NCI-H146 (cell line): ENCODE measurements around the gene KRTAP12-4.
"Not testable (repeated sequence)": the region's sequence is repeated elsewhere in the genome, so short reads cannot be mapped to it uniquely, and the experiment has no call there.

Experiments used
- DNase-seq: peaks from one replicate; lab custom pipeline; 2025; lab: John Stamatoyannopoulos, UW

The KRTAP12-4 gene

GRCh38 chr21:44686843-44687561 lies 32.5 kb upstream of the KRTAP12-4 start:
- DNase-seq = no peak

- DNase-seq = peak; percentile 71
These were observed 31.7 kb upstream of the KRTAP12-4 start for GRCh38 chr21:44686000-44686781.

DNA sequence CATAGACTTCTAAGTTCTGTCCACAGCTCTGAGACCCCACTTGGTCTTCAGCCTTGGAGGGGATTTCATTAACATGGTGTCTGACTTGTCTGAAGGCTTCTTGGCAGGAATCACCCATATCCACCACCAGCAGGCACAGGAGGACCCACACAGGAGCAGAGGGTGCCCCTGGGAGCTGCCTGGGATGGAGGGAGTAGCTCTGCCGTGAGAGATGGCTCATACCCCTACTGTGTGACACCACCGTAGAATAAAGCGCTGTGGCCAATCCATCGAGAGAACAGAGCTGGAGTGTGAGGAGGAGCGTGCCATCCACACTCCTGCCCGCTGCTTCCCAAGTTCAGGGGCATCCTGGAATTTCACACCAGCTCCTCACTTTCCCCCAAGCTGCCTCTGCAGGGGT lies 30.6 kb upstream of the KRTAP12-4 start:
- DNase-seq = not testable (repeated sequence)

DNA sequence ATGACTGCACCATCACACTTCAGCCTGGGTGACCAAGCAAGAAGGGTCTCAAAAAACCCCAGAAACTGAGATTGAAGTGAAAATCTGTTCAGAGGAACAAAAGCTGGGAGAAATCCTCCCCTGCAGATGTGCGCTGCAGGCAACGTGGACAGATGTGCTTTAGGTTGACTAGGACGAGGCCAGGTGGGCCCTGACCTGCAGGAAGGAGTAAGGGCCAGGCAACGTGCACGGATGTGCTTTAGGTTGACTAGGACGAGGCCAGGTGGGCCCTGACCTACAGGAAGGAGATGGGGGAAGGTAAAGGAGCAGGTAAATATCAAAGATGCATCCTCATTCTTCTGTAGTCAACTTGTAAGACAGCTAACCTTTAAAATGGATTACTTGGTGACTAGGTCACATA lies 30.0 kb upstream of the KRTAP12-4 start:
- DNase-seq = no peak

DNA sequence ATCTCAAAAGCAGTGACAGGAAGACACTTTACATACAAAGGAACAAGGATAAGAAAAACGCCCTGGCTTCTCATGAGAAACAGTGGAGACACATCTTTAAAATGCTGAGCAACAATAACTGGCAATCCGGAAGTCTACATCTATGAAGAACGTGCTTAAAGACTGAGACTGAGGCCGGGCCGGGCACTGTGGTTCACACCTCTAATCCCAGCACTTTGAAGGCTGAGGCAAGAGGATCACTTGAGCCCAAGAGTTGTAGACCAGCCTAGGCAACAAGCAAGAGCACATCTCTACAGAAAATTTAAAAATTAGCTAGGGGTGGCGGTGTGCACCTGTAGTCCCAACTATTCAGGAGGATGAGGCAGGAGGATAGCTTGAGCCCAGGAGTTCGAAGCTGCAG lies 29.6 kb upstream of the KRTAP12-4 start:
- DNase-seq = no peak

- DNase-seq = no peak
These were observed 28.2 kb upstream of the KRTAP12-4 start for GRCh38 chr21:44682580-44683151.

- peak; percentile 91 for DNase-seq
These were observed 27.6 kb upstream of the KRTAP12-4 start, which contains the start of gene KRTAP12-1 for GRCh38 chr21:44681861-44682579. KRTAP12-1 (minus strand) TSS chr21:44682163; CDS start chr21:44682123, 40 bp downstream.

DNA sequence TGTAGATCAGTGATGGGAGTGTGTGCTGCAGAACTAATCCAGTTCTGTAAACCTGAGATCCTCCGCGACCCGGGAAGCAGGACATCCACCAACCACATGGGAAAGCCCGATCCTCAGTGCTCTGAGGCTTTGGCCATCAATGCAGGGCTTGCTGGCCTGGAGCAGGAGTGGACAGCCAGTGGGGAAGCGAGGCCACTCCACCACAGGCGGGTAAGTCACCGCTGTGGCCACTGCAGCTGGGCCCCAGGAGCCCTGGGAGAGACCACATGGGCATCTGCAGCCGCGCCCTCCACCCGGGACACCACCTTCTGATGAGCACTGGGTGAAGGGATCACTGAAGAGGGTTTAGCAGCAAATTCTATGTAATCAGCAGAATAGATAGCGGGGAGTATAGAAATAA lies 26.7 kb upstream of the KRTAP12-4 start:
- DNase-seq = no peak

DNA sequence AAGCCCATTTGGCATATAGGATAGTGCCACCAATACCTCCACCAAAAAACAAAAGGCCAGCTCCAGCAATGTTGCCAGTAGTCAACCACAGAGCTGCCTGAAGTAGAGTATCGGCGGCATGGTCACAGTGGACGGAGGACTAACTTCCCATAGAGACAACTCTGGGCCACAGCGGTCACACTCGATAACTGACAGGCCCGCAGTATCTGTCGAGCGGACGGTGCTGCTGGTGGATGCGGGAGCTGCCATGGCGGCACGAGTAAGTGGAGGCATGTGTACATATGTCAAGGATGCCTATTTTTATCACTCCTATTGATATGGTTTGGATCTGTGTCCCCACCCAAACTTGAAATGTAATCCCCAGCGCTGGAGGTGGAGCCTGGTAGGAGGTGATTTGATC lies 23.4 kb upstream of the KRTAP12-4 start:
- no peak for DNase-seq

DNA sequence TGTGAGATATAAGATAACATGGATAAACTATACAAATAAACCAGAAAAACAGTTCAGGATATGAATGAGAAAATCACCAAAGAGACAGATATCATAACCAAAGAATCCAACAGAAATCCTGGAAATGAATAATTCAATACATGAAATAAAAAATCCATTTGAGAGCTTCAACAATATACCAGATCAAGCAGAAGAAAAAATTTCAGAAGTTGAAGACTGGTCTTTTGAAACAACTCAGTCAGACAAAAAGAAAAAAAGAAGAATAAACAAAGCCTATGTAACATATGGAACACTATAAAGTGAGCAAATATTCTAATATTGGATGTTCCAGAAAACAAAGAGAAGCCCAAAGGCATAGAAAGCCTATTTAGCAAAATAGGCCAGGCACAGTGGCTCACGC lies 17.5 kb upstream of the KRTAP12-4 start:
- no peak for DNase-seq

DNA sequence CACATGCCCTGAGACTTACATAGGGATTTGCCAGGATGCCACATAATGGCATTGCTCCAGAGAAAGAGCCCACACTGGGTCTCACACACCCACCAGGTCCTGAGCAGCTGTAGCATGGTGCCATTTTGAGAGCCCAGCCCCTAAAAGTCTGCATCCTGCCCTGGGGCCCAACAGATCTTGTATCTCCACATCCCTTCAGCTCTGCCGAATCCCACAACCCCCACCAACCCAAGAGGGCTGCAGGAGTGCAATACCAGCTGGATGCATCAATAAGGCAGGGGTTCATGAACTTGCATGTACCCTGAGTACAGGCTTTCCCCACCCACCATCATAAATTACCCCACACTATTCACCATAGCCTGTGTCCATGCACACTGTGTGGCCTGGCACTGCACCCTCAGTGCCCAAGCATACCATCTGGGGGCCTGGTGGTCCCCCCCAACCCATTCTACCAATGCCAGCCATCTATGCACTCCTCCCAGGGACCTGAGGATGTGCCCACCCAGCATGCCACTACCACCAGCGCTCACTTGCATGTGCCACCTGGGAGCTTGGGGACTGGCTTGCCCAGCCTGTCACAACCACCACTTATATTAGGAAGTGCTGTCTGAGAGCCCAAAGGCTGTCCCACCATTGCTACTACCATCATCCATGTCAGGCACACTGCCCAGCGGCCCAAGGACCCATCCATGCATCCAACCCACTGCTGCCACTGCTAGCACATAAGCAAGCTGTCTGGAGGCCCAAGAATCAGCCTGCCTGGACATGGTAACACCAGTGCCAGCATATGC lies 16.4 kb upstream of the KRTAP12-4 start:
- DNase-seq = no peak

DNA sequence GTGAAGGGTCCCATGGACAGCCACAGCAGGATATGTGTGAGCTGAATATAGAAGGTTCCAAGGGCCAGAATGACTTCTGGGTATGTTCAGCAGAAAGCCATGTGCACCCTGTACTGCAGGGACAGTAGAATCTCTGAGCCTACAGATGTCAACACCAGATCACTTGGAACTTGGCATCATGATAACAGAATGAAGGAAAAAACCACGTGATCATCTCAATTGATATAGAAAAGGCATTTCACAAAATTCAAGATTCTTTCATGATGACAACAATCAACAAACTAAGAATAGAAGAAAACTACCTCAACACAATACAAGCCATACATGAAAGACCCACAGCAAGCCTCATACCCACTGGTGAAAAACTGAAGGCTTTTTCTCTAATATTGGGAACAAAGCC lies 13.2 kb upstream of the KRTAP12-4 start:
- DNase-seq = no peak

DNA sequence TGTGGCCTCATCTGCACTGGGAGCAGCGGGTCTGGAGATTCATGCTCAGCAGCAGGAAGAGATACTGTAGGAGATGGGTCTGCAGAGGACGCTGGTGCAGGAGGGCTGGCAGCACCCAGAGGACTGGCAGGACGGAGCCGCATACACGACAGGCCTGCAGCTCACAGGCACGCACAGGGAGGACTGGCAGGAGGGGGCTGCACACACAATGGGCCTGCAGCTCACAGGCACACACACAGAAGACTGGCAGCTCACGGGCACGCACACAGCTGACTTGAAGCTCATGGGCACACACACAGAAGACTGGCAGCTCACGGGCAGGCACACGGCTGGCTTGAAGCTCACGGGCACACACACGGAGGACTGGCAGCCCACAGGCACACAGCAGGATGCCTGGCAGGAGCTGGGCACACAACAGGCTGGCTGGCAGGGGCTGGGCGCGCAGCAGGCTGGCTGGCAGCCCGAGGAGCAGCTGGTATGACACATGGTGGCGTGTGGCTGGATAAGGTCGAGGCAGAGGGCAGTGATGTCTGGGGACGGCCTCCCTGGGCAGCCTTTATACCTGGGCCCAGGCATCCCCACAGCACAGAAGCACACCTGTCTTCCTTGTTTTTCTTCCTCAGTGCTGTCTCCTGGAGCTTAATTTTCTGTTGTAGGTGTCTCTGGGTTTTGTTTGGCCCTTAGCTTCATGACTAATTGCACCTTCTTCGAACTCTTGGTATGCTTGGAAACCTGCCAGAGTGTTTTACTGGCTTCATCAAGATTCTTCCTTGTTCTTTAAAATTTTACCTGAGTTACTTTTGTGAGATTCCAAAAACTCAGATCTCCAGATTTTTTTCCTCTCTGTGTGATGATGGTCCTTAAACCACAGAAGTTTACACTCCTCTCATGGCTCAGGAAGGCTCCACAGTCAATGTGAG lies 12.2 kb upstream of the KRTAP12-4 start, which contains the start of gene KRTAP12-2:
Gene KRTAP12-2, minus strand, starts transcription at position 527 of the 920 bp plus-strand sequence. Its CDS starts 41 bp downstream, at position 486.
- peak; percentile 22 for DNase-seq

DNA sequence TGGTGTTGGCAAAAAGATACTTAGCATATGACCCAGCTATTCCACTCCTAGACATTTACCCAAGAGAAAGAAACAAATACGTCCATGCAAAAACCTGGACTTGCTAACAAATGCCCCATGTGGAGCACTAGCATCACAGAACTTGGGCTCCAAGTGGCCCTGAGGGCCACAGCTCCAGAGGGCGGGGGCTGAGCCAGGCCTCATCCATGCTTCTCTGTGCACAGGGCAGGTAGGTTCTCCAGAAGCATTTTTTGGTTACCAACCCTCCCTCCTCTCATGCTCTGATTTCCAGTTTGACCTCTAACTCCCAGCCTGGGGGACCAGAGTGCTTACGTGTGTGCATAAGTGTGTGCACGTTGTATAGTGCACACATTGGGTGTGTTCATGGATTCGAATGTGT lies 10.2 kb upstream of the KRTAP12-4 start:
- DNase-seq = no peak

DNA sequence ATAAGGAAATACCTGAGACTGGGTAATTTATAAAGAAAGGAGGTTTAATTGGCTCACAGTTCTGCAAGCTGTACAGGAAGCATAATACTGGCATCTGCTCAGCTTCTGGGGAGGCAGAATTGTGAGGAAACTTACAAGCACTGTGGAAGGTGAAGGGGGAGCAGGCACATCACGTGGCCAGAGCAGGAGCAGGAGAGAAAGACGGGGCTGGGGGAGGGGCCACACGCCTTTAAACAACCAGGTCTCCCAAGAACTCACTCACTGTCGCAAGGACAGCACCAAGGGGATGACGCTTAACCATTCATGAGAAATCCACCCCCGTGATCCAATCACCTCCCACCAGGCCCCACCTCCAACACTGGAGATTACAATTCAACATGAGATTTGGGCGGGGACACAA lies 7.1 kb upstream of the KRTAP12-4 start:
- DNase-seq = not testable (repeated sequence)

DNA sequence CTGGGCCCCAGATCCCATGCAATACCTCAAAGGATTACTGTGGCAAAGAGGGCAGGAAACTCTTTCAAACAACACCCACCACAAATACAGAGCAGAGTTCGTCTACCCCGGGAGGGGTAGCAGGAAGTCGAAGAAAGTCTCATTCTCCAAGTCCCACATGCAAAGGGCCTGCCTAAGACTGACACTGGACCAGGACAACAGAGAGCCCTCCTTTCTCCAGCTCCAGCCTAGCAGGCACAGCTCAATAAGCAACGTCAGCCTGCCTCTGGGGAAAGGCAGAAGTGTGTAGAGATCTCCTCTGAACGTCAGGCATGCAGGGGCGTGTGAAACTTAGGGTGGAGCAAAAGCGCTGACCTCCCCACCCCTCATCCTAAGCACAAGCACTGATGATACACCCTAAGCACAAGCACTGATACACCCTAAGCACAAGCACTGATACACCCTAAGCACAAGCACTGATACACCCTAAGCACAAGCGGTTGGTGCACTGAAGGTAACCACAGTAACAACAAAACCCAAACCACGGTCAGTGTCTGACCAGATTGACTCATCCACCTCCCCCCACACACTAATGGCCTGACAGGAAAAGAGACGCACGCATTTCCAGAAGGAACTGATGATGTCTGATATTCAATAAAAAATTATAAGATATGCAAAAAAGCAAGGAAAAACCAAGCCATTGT lies 4.6 kb upstream of the KRTAP12-4 start:
- no peak for DNase-seq

DNA sequence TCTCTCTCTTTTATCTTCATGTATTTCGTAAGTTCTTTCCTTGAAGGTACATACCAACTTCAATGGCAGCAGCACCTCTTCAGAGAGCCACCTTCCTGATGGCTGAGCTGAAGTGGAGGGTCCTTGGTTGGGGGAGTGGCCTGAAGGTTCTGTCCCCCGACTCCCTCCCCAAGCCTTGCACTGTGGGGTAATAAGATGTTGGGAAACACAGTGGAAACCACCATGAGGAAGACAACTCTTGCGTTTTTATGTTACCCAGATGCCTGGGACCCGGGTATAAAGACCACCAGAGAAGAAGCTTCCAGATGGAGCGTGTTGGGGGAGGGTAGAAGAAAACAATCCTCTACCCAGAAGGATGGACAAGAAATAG lies 4.1 kb upstream of the KRTAP12-4 start:
- no peak for DNase-seq

DNA sequence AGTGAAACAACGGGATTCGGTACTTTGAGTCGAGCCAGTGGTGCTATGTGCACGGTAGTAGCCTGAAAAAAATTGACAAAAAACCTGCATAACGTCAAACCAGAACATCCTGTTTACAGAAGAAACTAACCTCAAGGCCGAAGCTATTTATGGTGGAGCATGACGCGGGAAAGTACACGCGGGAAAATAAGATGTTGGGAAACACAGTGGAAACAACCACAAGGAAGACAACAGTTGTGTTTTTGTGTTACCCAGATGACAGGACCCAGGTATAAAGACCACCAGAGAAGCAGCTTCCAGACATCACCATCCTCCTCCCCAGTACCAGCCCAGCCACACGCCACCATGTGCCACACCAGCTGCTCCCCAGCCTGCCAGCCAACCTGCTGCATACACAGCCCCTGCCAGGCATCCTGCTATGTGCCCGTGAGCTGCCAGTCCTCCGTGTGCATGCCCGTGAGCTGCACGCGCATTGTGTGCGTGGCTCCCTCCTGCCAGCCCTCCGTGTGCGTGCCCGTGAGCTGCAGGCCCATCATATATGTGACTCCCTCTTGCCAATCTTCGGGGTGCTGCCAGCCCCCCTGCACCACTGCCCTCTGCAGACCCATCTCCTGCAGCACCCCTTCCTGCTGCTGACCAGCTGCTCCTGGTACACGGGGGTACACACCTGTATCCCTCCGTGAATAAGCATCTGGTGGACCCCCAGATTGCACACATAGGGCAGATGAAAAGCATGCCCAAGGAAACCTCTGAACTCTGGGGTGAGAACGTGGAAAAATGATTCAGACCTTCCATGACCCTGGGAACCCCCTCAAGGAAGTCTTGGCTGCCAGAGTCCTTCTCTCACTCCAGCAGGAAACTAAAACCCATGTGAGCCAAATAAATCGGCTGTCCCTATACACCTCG lies 3.4 kb upstream of the KRTAP12-4 start, which contains the start of gene KRTAP12-3:
Gene KRTAP12-3, plus strand, starts transcription at position 298 of the 906 bp plus-strand sequence. Its CDS starts 48 bp downstream, at position 346.
- no peak for DNase-seq

- DNase-seq = no peak
These were observed 2.4 kb upstream of the KRTAP12-4 start for GRCh38 chr21:44656868-44657267.
